ENCODE results near the gene MAP4K4. TPM values are rescaled to one million over a fixed set of nuclear protein-coding genes. Genes with fewer than 3 reads are reported as not detected.

MAP4K4 gene
- total RNA-seq, 1 experiment from 2014 or later = 132 TPM

DNA sequence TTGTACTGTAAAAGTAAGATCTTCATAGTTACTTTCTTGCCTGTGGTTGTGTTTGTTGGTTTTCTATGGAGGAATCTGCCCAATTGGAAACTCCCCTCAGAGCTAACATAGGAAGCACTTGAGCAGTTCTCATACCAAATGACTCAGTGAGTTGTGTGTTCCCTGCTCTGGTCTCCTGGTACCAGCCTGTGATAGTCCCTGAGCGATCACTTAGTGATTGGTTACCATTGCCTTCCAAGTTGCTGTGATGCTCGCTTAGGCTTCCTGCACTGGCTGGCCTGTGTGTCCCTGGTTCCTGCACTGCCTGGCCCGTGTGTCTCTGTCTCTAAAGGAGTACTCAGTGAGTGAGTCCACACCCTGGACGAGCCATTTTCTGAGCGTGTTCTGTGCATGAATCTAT, 133.0 kb downstream of the MAP4K4 start:
- H3K27me3 Mint-ChIP-seq (ENCODE audit: low read depth) = no peaks in the 10 kb centered on the region
- no peak overlapping the region for H2AK5ac ChIP-seq (ENCODE audit: insufficient read length, low read length)
- TF ChIP-seq, protein P1, sequence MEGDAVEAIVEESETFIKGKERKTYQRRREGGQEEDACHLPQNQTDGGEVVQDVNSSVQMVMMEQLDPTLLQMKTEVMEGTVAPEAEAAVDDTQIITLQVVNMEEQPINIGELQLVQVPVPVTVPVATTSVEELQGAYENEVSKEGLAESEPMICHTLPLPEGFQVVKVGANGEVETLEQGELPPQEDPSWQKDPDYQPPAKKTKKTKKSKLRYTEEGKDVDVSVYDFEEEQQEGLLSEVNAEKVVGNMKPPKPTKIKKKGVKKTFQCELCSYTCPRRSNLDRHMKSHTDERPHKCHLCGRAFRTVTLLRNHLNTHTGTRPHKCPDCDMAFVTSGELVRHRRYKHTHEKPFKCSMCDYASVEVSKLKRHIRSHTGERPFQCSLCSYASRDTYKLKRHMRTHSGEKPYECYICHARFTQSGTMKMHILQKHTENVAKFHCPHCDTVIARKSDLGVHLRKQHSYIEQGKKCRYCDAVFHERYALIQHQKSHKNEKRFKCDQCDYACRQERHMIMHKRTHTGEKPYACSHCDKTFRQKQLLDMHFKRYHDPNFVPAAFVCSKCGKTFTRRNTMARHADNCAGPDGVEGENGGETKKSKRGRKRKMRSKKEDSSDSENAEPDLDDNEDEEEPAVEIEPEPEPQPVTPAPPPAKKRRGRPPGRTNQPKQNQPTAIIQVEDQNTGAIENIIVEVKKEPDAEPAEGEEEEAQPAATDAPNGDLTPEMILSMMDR (conservative IDR thresholded peaks at IDR 0.05) = no peak
- WGBS (ENCODE audit: extremely low coverage, insufficient read length, low lambda C conversion rate) = no CpG with 5 or more reads among the region's 5 CpGs
- H3K79me1 ChIP-seq (ENCODE audit: insufficient read depth, low read depth, low read length, poor library complexity, severe bottlenecking) = peaks cover 3% of the 10 kb centered on the region
- no peaks in the 10 kb centered on the region for H4K20me1 ChIP-seq (ENCODE audit: control insufficient read depth, insufficient read depth, insufficient read length)
- no peaks in the 10 kb centered on the region for H3K27me3 ChIP-seq (ENCODE audit: insufficient read depth, low read length)
- no peak overlapping the region for H4K5ac ChIP-seq (ENCODE audit: insufficient read length, low read depth, low read length)
- H2BK120ac ChIP-seq (ENCODE audit: low read depth, low read length, poor library complexity, severe bottlenecking) = no peak overlapping the region
- no peak overlapping the region for H2BK20ac ChIP-seq (ENCODE audit: low read depth, low read length, poor library complexity, severe bottlenecking)
- no peak overlapping the region for H3T11ph ChIP-seq (ENCODE audit: low read length)
- no peak overlapping the region for H3K27ac ChIP-seq (ENCODE audit: insufficient read length, low read depth, low read length)
- H3K4me3 Mint-ChIP-seq = no peak overlapping the region
- no peak overlapping the region for H4K91ac ChIP-seq (ENCODE audit: insufficient read length, low read depth, low read length)
- no peak overlapping the region for H3K18ac ChIP-seq (ENCODE audit: insufficient read length, low read depth, low read length)
- no peak overlapping the region for H3K4me2 ChIP-seq (ENCODE audit: insufficient read depth, insufficient read length, low read length)
- H3K4ac ChIP-seq (ENCODE audit: low read depth, low read length) = no peak overlapping the region
- H3K23me2 ChIP-seq (ENCODE audit: insufficient read length, low read depth, low read length, poor library complexity, severe bottlenecking) = no peaks in the 10 kb centered on the region
- peaks cover 19 to 61% (median 52%) of the 10 kb centered on the region in 3 experiments for H3K36me3 Mint-ChIP-seq (ENCODE audit: insufficient read depth in 1 of 3, low read depth in 3 of 3)
- no peak overlapping the region for H3K23ac ChIP-seq (ENCODE audit: insufficient read length, low read depth, low read length)
- no peak for DNase-seq
- no peak overlapping the region for H2BK5ac ChIP-seq (ENCODE audit: insufficient read length, low read length)
- no peak overlapping the region for H2BK12ac ChIP-seq (ENCODE audit: insufficient read length, low read depth, low read length)
- no peak overlapping the region for H3K9ac ChIP-seq (ENCODE audit: extremely low read depth, insufficient read length, low read length)
- H3K4me1 Mint-ChIP-seq = peaks cover 9 to 14% of the 10 kb centered on the region in 2 experiments
- no peaks in the 10 kb centered on the region for H3K9me3 Mint-ChIP-seq
- no peaks in the 10 kb centered on the region for H3K4me1 ChIP-seq (ENCODE audit: insufficient read depth, low read length)
- no peak overlapping the region for H4K8ac ChIP-seq (replicated peaks; ENCODE audit: insufficient read length, low read depth, low read length)
- H3K14ac ChIP-seq (ENCODE audit: insufficient read depth, low read length) = no peak overlapping the region
- no peak overlapping the region for H2AFZ ChIP-seq (ENCODE audit: low read length)
- H2BK15ac ChIP-seq (ENCODE audit: low read depth, low read length) = no peak overlapping the region
- no peaks in the 10 kb centered on the region for H3K9me3 ChIP-seq (ENCODE audit: control insufficient read depth, low read depth, low read length)
- H3K27ac Mint-ChIP-seq = peak overlapping the region in 2 of 3 experiments; percentile 41 to 85; a peak in 2 of 7 replicates
- no peaks in the 10 kb centered on the region for H3K79me2 ChIP-seq (ENCODE audit: insufficient read depth, low read length)
- H3K56ac ChIP-seq (ENCODE audit: insufficient read length, low read depth, low read length) = no peak overlapping the region

Data from H9 (cell line).